ENCODE measurements around the gene PLVAP. TPM values are rescaled to one million over a fixed set of nuclear protein-coding genes. Genes with fewer than 3 reads are reported as not detected.

Gene PLVAP
- total RNA-seq, 1 donor from 2014 or later = 1.5 TPM

DNA sequence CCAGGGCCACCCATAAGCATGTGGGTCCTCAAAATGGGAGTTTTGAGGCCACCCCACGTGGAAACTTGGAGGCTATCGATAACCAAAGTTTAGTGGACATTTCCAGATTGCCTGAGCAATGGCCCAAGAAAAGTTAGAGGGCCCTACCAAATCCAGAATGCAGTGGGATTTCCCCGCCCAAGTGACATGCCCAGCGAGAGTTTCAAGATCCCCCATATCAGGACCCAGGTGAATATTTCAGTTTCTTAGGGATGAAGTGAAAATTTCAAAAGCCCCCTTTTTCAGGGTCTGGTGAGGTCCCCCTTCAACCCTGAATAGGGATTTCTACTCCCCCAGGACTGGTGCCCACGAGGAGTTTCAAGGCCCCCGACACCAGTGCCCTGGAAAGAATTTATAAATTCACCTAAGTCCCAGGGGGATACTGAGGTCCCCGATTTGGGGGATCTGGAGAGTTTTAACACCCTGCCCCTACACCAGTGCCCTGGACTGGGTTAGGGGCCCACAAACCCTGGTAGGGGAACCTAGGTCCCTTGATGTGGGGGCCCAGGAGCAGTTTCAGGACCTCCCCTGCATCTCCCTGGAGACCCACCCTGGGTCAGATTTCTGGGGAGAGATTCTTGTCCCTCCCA lies 27.6 kb upstream of the PLVAP start:
- no peak overlapping the region for H3K4me3 ChIP-seq (ENCODE audit: low read depth, low read length)
- H3K36me3 ChIP-seq (ENCODE audit: control insufficient read depth, insufficient read depth, low read length) = no peaks in the 10 kb centered on the region
- TF ChIP-seq, protein P1, sequence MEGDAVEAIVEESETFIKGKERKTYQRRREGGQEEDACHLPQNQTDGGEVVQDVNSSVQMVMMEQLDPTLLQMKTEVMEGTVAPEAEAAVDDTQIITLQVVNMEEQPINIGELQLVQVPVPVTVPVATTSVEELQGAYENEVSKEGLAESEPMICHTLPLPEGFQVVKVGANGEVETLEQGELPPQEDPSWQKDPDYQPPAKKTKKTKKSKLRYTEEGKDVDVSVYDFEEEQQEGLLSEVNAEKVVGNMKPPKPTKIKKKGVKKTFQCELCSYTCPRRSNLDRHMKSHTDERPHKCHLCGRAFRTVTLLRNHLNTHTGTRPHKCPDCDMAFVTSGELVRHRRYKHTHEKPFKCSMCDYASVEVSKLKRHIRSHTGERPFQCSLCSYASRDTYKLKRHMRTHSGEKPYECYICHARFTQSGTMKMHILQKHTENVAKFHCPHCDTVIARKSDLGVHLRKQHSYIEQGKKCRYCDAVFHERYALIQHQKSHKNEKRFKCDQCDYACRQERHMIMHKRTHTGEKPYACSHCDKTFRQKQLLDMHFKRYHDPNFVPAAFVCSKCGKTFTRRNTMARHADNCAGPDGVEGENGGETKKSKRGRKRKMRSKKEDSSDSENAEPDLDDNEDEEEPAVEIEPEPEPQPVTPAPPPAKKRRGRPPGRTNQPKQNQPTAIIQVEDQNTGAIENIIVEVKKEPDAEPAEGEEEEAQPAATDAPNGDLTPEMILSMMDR (IDR thresholded peaks at IDR 0.05; ENCODE audit: insufficient read depth, low read length, poor library complexity, severe bottlenecking) = no peak

DNA sequence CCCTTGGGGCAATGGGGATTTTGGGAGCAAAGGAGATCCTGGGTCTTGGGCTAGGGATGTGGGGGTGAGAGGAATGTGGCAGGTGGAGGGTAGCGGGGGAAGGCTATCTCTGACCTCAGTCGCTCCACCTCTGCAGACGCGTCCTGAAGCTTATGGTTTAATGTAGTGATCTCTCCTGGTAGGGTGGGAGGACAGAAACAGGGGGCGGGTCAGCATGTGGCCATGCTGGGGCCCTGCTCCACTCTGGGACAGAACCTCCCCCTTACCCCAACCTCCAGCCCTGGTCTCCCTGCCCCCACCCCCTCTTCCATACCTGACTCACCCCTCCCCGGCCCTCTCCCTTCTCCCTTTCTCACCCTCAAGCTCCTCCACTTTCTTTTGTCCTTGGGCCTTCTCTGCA lies 26.9 kb upstream of the PLVAP start:
- DNase-seq (ENCODE audit: low read depth) = no peak
- TF ChIP-seq, protein P1 (IDR thresholded peaks at IDR 0.05; ENCODE audit: insufficient read depth, low read length, poor library complexity, severe bottlenecking) = no peak
- no peak overlapping the region for H3K4me3 ChIP-seq (ENCODE audit: low read depth, low read length)

More for the DNA sequence above, 27.6 kb upstream of the PLVAP start:
- DNase-seq (ENCODE audit: low read depth) = no peak
- H3K27me3 ChIP-seq (ENCODE audit: control insufficient read depth, insufficient read depth, low read length) = peaks cover 5% of the 10 kb centered on the region

DNA sequence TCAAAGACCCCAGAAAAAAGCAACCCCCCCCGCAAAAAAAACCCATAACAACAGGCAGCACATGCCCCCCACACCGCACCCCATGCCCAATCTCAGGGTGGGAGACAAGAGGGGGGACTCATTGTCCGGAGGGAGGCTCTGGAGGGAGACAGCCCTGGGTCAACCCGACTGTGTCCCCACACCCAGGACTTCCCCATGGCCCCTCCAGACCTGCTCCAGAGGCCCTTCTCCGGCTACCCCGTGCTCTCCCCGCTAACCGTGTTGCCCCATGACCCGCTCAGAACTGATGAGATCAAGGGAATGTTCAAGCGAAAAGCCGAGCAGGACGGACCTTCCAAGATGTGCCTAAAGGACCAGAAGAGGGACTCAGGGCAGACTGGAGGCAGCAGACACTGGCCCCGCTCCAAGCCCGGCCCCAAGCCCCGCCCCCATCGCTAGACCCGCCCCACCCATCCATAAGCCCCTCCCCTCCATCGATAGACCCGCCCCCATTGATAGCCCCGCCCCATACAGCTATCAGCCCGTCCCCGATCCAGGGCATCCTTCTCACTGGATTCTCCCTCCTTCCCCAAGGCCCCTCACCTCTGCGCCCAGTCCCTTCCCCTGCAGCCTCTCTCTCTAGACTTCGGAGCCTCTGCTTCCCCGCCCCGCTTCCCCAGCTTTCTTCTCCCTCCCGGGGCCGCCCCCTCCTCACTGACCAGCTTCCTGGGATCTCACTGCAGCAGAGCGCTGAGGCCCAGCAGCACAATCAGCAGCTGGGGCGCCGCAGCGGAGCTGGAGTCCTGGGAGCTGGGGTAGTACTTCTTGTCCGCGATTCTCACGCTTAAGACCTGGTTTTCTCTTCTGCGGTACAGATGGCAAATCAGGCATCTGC lies 26.1 kb upstream of the PLVAP start:
- Histone ChIP-seq H3K36me3 (ENCODE audit: control insufficient read depth, insufficient read depth, low read length) (no peaks in the 10 kb centered on the region), H3K27me3 (ENCODE audit: control insufficient read depth, insufficient read depth, low read length) (peaks cover 5% of the 10 kb centered on the region), H3K4me3 (ENCODE audit: low read depth, low read length) (peak overlapping the region; percentile 22)
- DNase-seq (ENCODE audit: low read depth) = no peak
- TF ChIP-seq, protein P1 (IDR thresholded peaks at IDR 0.05; ENCODE audit: insufficient read depth, low read length, poor library complexity, severe bottlenecking) = no peak

More for the DNA sequence above, 26.9 kb upstream of the PLVAP start:
- Histone ChIP-seq H3K27me3 (ENCODE audit: control insufficient read depth, insufficient read depth, low read length) (peaks cover 5% of the 10 kb centered on the region), H3K36me3 (ENCODE audit: control insufficient read depth, insufficient read depth, low read length) (no peaks in the 10 kb centered on the region)

DNA sequence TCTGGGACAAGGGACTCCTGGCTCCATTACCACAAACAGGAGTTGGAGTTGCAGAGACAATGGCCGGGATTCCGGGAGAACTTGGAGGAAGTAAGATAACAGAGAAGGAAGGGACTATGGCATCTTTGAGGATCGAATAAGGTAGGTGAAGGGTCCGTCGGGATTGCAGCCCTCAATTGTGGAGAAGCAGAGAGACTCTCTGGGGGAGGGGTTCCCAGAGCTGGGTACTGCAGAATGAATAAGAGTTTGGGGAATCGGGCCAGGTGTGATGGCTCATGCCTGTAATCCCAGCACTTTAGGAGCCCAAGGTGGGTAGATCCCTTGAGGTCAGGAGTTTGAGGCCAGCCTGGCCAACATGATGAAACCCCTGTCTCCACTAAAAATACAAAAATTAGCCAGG lies 24.5 kb upstream of the PLVAP start:
- H3K27me3 ChIP-seq (ENCODE audit: control insufficient read depth, insufficient read depth, low read length) = peaks cover 5% of the 10 kb centered on the region
- no peak for DNase-seq (ENCODE audit: low read depth)
- TF ChIP-seq, protein P1 (IDR thresholded peaks at IDR 0.05; ENCODE audit: insufficient read depth, low read length, poor library complexity, severe bottlenecking) = no peak
- H3K4me3 ChIP-seq (ENCODE audit: low read depth, low read length) = no peak overlapping the region
- H3K36me3 ChIP-seq (ENCODE audit: control insufficient read depth, insufficient read depth, low read length) = no peaks in the 10 kb centered on the region

DNA sequence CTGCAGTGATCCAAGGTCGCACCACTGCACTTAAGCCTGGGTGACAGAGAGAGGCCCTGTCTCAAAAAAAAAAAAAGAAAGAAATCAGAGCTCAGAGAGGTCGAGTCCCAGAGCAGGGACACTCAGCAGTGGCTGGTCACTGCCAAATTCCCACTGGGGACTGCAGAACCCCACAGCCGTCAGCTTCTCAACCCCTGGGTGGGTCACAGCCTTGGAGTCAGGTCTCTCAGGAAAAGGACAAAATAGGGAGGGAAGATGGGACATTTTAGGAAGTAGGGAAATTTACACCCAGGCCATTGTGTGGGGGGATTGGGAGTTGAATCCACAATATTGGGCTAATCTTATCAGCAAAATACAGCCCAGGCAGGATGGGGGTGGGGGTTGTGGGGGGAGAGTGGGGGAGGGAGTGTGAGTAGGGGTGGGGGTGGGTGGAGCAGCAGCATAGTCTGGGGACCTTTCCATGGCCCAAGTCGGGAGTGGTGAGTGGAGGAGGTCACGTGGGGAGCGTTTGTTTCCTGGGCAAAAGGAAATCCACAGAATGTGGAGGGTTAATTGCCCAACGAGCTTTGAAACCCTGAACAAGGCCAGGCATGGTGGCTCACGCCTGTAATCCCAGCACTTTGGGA lies 21.9 kb upstream of the PLVAP start:
- H3K36me3 ChIP-seq (ENCODE audit: control insufficient read depth, insufficient read depth, low read length) = no peaks in the 10 kb centered on the region
- H3K27me3 ChIP-seq (ENCODE audit: control insufficient read depth, insufficient read depth, low read length) = peaks cover 7% of the 10 kb centered on the region
- TF ChIP-seq, protein P1 (IDR thresholded peaks at IDR 0.05; ENCODE audit: insufficient read depth, low read length, poor library complexity, severe bottlenecking) = no peak
- DNase-seq (ENCODE audit: low read depth) = no peak
- no peak overlapping the region for H3K4me3 ChIP-seq (ENCODE audit: low read depth, low read length)

All from kidney epithelial cell (primary cell).